HG03039 (cell line): Measurements from ENCODE around the gene PLEKHH1.

Source experiments
- ATAC-seq: cut with Tn5 transposase; IDR thresholded peaks from one replicate; pipeline ENCODE4 v1.9.1; 2021; ENCODE audit warnings: mild to moderate bottlenecking, moderate library complexity; ENCODE audit not compliant: unreplicated experiment

PLEKHH1 gene

DNA sequence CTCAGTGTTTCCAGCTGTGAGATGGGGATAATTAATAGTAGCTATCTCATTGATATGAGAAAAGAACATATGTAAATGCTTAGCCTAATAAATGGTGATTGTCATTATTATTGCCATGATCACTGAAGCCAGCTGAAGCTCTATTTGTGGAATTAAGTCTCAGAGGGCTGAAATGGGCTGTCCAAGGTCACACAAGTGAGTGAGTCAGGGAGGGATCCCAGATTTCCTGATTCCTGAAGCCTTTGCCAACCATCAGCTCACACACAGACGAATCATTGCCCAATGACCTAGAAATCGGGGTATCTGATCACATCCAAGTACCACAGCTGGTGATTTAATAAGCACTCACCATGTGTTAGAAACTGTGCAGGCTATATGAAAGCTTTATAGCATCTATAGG, 23.0 kb upstream of the PLEKHH1 start:
- no peak for ATAC-seq

GRCh38 chr14:67510836-67511235, 22.3 kb upstream of the PLEKHH1 start:
- ATAC-seq = no peak

DNA sequence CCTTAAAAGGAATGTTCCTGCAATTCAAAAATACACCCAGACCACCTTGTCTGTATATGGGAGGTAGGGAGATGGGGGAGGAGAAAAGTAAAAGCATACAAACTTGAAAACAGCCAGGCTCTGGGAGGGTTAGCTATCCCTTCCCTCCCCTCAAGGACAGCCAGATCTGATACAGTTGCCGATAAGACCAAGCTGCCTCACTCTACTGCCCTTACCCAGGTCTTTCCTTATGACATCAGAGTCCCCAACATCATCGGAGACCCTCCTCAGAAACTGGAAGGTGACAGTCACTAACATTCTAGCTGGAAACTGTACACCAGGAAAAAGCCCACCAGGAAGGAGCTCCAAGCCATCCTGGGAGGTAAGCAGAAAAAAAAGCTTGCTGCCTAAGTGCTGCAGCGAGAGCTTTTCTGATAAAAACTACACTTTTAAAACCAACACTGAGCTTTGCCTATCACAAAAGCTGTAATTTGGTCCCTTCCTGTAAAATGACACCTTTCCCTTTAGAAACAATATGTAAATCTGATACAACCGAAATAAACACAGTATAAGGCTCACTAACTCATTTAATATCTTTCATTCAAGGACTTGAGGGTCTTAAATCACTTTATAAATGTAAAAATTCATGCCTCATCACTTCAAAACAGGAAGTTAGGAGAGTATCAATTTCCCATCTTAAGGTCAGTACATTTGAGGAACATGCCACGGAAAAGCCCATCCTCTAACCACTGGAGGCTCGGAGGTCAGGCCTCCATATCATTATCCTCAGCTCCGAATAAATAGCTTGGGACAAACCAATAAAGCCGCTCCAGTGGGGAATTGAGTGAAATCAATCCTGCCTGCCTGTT, 20.4 kb upstream of the PLEKHH1 start:
- no peak for ATAC-seq

GRCh38 chr14:67513631-67514108, 19.4 kb upstream of the PLEKHH1 start:
- no peak for ATAC-seq

DNA sequence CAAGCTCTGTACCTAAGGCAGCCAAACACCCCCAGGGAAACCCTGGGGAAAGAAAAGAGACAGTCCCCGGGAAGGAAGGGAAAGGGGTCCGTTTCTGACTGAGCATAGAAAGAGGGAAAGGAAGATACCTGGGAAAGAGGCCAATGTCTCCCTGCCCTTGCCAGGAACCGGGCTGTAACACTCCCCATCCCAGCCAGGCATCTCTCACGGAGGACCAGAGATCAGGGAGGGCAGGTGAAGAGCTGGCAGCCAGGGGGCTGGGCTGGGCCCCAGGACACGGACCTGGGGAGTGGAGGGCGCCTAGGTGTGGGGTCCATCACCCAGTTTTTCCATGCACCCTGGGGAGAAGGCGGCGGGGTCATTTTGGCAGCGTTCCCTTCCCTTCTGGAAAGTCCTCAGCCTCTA, 18.9 kb upstream of the PLEKHH1 start:
- no peak for ATAC-seq

DNA sequence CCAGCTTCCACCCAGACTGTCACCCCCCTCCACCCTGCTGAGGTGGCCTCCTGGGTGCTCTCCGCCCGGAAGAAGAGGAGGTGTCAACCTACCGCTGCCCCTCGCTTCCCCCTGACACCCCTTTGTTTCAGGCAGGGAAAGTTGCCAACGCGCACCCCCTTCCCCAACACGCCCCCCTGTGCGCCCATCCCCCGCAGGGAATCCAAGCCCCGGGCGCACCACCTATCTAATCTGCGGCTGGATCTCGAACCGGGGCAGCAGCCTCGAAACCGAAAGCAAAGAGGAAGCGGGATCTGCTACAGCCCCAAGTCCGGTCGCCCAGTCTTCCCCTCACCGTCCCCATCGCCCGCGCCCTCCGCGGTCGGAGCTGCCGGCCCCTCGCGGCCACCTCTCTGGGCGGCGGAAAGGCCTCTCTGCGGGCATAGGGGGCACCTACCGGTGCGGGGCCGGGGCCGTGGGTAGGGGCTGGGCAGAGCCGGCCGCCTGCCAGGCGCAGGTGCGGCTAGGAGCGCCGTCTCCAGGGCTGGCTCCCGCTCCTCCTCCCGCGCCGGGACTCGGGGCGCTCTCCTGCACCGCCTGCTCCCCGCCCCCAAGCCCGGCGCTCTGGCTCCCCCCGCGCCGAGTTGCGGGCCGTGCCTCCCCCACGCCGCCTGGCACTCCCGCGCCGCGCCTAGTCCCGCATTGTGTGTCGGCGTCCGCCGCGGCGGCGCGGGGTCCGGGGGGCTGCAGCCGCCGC, 18.3 kb upstream of the PLEKHH1 start:
- no peak for ATAC-seq

DNA sequence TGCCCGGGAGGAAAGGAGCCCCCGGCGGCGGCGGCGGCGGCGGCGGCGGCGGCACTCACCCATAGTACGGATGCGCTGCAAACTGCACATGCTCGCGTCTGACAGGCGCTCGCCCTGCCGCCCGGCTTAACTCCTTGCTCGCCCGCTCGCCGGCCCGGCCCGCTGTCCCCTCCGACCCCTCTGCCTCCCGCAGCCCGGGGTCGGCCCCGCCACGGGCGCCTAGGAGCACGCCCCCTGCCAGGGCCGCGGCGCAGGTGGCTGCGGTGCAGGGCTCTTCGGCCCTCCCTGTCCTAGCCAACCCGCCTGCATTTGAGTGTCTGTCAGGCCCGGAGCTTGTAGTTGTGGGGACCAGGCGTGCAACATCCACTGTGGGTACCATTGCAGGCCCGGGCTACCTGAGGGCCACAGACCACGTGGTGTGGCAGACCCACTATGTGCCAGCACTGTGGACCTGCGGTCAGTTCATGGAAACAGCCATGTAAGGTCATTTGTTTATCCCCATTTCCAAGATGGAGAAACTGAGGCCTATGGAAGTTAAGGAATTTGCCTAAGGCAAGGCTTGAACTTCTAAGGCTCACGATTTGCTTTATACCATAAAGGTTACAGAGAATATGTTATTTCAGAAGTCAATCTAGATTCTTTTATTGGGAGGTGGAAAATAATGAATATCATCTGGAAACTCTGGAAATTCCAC, 17.6 kb upstream of the PLEKHH1 start:
- ATAC-seq = no peak

GRCh38 chr14:67516676-67517075, 16.4 kb upstream of the PLEKHH1 start:
- no peak for ATAC-seq

GRCh38 chr14:67517083-67517482, 16.0 kb upstream of the PLEKHH1 start:
- no peak for ATAC-seq

DNA sequence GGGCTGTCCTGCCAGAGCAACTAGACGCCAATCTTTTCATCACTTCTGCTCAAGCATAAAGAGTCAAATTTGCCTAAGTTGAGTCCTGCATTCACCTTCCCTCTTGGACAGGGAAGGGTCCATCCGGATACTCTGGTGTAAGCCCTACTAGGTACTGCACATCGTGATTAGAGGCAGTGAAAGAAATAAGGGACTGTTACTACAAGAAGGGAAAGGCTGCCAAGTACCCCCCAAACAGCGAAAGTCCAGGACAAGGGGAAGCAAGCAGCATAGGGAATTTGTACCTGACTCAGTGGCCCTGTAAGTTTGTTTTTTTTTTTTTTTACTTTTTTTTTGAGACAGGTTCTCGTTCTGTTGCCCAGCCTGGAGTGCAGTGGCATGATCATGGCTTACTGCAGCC, 13.7 kb upstream of the PLEKHH1 start:
- ATAC-seq = no peak

DNA sequence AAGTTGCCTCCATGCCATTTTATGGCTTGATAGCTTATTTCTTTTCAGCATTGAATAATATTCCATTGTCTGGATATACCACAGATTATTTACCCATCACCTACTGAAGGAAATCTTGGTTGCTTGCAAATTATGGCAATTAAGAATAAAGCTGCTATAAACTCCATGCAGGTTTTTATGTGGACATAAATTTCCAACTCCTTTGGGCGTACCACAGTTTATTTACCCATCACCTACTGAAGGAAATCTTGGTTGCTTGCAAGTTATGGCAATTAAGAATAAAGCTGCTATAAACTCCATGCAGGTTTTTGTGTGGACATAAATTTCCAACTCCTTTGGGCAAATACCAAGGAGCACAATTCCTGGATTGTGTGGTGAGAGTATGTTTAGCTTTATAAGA, 12.6 kb upstream of the PLEKHH1 start:
- no peak for ATAC-seq

DNA sequence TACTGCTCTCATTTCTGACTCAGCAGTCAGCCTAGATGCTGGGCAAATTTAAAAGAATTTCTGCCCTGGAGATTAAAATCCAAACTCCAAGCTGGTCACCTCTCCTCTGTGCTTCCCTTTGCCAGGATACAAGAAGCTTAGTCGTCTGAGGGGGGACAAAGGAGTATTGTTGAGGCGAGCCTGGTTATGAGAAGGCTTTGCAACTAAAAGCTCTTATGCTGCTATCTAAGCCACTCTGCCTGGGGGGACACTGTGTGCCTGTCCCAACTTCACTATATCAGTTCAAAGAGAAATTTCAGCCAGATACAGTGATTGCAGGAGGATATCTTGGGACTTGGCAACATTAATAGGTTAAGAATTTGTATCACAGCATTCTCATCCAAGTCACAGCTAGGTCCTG, 10.8 kb upstream of the PLEKHH1 start:
- no peak for ATAC-seq

- no peak for ATAC-seq
Observed at GRCh38 chr14:67523764-67524633, 9.1 kb upstream of the PLEKHH1 start.

- no peak for ATAC-seq
Observed at GRCh38 chr14:67524634-67524963, 8.5 kb upstream of the PLEKHH1 start.

DNA sequence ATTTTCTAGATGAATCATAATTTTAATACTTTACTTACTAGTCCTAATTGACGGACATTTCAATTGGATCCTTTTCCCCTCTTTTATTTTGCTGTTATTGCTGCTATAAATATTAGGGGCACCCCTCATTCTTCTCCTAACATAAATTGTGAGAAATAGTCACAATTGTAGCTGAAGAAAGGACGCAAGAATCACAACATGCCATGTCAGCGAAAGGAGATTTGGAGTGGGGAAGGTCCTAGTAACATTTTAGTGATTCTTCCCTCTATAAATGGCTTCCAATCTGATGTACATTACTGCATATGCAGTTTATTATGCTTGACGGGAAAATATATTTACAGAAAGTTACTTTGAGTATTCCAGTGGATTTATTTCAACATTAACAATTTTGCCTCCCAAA, 7.7 kb upstream of the PLEKHH1 start:
- ATAC-seq = no peak

DNA sequence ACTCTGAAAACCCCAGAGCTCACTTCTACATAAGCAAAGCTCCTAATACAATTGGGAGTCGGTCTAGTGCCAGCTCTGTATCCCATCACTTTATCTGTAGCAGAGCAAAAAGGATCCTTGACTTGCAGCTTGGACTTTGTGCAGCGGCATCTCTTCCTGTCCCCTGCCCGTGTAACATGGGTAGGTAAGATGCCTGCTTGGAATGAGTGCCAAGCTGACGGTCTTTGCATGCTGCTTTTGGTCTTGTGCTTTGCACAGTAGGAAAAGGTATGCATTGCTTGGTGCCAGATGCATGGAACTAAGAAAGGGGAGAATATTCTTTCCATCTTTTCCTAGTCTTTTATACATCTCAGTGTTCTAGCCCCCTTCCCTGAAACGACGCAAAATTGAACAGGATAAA, 6.9 kb upstream of the PLEKHH1 start:
- no peak for ATAC-seq

- ATAC-seq = no peak
Observed at GRCh38 chr14:67526676-67527459, 6.2 kb upstream of the PLEKHH1 start.

DNA sequence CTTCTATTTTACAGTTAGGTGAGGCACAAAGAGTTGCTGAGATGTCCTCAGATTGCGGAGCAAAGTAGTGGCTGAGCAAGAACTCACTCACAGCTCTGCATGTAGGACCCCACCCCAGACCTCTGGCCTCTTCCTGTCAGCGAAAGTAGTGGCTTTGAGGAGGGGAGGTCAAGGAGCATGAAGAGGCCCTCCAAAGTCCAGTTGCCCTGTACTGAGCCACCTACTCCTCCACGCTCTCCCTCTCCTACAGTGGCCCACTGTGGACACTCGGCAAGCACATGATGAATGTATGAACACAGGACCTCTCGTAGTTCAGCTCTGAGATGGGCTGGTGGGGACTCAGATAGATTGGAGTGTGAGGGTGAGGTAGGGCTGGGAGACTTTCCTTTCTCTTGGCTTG, 5.3 kb upstream of the PLEKHH1 start:
- ATAC-seq = no peak

DNA sequence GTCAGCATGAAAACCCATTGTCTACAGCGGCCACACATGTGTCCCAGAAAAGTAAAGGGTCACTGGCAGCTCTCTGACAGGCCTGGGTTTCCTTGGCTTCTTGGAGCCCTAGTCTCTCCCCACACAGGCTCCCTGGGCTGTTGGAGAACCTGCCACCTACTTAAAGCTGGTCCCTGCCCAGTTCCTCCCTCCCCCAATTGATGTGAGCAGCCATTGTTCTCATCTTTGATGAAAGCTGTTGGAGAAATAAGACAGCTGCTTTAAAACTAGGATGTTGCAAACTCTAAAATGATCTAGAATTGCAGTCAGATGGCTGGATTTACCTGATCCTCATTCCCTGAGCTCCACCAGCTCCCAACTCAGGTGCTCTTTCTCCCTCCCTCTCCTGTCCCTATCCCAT, 4.8 kb upstream of the PLEKHH1 start:
- ATAC-seq = no peak
